MM.1S (cell line): ENCODE data around the gene FAM81A.

Experiments
- DNase-seq: peaks from one replicate; pipeline ENCODE4 v3.0.0-alpha.2; 2015
- H2AFZ ChIP-seq: fragments of 300-600 bp; sonication (generic); 2 replicates; pipeline ENCODE4 v1.6.0; 2016; ENCODE audit warnings: antibody characterized with exemption, low read length
- H3F3A ChIP-seq: fragments of 300-600 bp; sonication (generic); 2 replicates; pipeline ENCODE4 v1.6.1; 2016; ENCODE audit warnings: mild to moderate bottlenecking, antibody characterized with exemption, low read length, moderate library complexity, mixed read lengths; ENCODE audit not compliant: insufficient read depth
- H3K27ac ChIP-seq: fragments of 300-600 bp; sonication (generic); 2 replicates; pipeline ENCODE4 v1.5.1; 2016; ENCODE audit warnings: mild to moderate bottlenecking, low read length
- H3K27me3 ChIP-seq: fragments of 300-600 bp; sonication (generic); replicated peaks from 2 replicates; pipeline ENCODE4 v1.6.0; 2016; ENCODE audit warnings: low read length; ENCODE audit not compliant: insufficient read depth
- H3K36me3 ChIP-seq: fragments of 300-600 bp; sonication (generic); replicated peaks from 2 replicates; pipeline ENCODE4 v1.6.1; 2016; ENCODE audit warnings: mild to moderate bottlenecking, low read length, mixed read lengths; ENCODE audit not compliant: insufficient read depth
- H3K4me1 ChIP-seq: fragments of 300-600 bp; sonication (generic); 2 replicates; pipeline ENCODE4 v1.6.1; 2016; ENCODE audit warnings: low read length, mixed read lengths
- H3K4me2 ChIP-seq: fragments of 300-600 bp; sonication (generic); 2 replicates; pipeline ENCODE4 v1.6.0; 2016; ENCODE audit warnings: low read depth, low read length
- H3K4me3 ChIP-seq: fragments of 300-600 bp; sonication (generic); 2 replicates; pipeline ENCODE4 v1.5.1; 2016; ENCODE audit warnings: low read length, mixed read lengths
- H3K79me2 ChIP-seq: fragments of 300-600 bp; sonication (generic); 2 replicates; pipeline ENCODE4 v1.6.1; 2016; ENCODE audit warnings: mixed run types, low read length, mixed read lengths
- H3K9ac ChIP-seq: fragments of 300-600 bp; sonication (generic); 2 replicates; pipeline ENCODE4 v1.6.1; 2016; ENCODE audit warnings: low read length, mixed read lengths
- H3K9me2 ChIP-seq: fragments of 300-600 bp; sonication (generic); replicated peaks from 2 replicates; pipeline ENCODE4 v1.6.1; 2016; ENCODE audit warnings: mild to moderate bottlenecking, low read length, mixed read lengths; ENCODE audit not compliant: insufficient read depth
- H3K9me3 ChIP-seq: fragments of 300-600 bp; sonication (generic); replicated peaks from 2 replicates; pipeline ENCODE4 v1.6.1; 2016; ENCODE audit warnings: mild to moderate bottlenecking, low read length, mixed read lengths; ENCODE audit not compliant: insufficient read depth
- H4K20me1 ChIP-seq: fragments of 300-600 bp; sonication (generic); 2 replicates; pipeline ENCODE4 v1.6.1; 2016; ENCODE audit warnings: mild to moderate bottlenecking, low read length, moderate library complexity, mixed read lengths; ENCODE audit not compliant: insufficient read depth
- EZH2 ChIP-seq: fragments of 300-600 bp; sonication (generic); optimal IDR thresholded peaks from 2 replicates; pipeline ENCODE3; 2017; ENCODE audit warnings: low read depth, mild to moderate bottlenecking, antibody characterized with exemption, low read length, mixed read lengths
- EZH2phosphoT487 ChIP-seq: fragments of 300-600 bp; sonication (generic); IDR thresholded peaks from 2 replicates; pipeline ENCODE4 v1.6.1; 2018; ENCODE audit warnings: antibody characterized with exemption, low read length
- TF ChIP-seq, protein P1 (sequence below): fragments of 300-600 bp; sonication (generic); IDR thresholded peaks from 2 replicates; pipeline ENCODE4 v1.5.1; 2016; ENCODE audit warnings: antibody characterized with exemption, low read length, mixed read lengths

FAM81A gene

DNA sequence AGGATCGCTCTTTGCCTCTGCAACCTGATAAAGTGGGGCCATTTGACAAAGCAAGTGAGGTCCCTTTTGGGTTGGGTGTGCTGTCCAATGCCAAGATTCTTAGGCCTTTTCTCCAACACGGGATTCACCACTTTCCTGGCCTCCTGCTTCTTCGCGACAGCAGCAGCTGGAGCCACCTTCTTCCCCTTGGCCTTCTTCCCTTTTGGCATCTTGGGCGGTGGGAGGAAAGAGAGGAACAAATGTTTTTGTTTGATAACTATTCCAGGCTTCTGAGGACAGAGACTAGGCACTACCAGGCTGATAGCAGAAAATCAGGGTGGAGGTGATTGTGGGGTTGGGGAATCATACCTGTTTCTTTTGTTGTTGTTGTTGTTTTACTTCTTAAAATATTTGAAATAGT is 30.0 kb upstream of the FAM81A start:
- Histone ChIP-seq H3K9me2 (no peaks in the 10 kb centered on the region), H2AFZ (no peak overlapping the region), H3K4me3 (no peak overlapping the region), H3F3A (no peaks in the 10 kb centered on the region), H3K27ac (no peak overlapping the region), H3K36me3 (no peaks in the 10 kb centered on the region), H3K9ac (no peak overlapping the region), H3K27me3 (no peaks in the 10 kb centered on the region), H4K20me1 (no peaks in the 10 kb centered on the region), H3K79me2 (no peaks in the 10 kb centered on the region), H3K4me2 (no peak overlapping the region), H3K9me3 (no peaks in the 10 kb centered on the region), H3K4me1 (peaks cover 7% of the 10 kb centered on the region)
- no peak for DNase-seq
- no peak for TF ChIP-seq EZH2
- TF ChIP-seq, protein P1, sequence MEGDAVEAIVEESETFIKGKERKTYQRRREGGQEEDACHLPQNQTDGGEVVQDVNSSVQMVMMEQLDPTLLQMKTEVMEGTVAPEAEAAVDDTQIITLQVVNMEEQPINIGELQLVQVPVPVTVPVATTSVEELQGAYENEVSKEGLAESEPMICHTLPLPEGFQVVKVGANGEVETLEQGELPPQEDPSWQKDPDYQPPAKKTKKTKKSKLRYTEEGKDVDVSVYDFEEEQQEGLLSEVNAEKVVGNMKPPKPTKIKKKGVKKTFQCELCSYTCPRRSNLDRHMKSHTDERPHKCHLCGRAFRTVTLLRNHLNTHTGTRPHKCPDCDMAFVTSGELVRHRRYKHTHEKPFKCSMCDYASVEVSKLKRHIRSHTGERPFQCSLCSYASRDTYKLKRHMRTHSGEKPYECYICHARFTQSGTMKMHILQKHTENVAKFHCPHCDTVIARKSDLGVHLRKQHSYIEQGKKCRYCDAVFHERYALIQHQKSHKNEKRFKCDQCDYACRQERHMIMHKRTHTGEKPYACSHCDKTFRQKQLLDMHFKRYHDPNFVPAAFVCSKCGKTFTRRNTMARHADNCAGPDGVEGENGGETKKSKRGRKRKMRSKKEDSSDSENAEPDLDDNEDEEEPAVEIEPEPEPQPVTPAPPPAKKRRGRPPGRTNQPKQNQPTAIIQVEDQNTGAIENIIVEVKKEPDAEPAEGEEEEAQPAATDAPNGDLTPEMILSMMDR, result no peak
- TF ChIP-seq EZH2phosphoT487, result no peak

DNA sequence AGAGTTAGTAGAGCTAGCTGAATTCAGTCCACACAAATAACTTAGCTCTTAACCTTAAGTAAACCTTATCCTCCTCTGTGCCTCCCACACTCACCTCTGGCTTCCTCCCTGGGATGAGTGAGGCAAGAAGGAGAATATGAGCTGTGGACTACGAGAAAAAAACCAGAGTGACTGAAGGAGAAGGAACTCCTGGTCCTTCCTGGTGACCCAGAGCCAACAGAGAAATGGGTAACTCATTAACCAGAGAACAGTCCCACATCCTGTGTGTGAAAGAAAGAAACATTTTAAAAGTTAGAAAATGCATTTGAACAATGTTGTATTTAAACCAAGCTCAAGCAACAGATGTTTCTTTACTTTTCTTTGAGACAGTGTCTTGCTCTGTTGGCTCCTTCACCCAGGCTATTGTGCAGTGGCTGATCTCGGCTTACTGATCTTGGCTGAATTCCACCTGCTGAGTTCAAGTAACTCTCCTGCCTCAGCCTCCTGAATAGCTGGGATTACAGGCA is 27.5 kb upstream of the FAM81A start:
- H3K27me3 ChIP-seq, result no peaks in the 10 kb centered on the region
- no peak for DNase-seq
- H4K20me1 ChIP-seq, result no peaks in the 10 kb centered on the region
- H3K79me2 ChIP-seq, result no peaks in the 10 kb centered on the region
- TF ChIP-seq EZH2 (no peak), EZH2phosphoT487 (no peak)
- TF ChIP-seq, protein P1, result no peak
- H3K4me1 ChIP-seq, result peaks cover 15% of the 10 kb centered on the region
- H3K4me2 ChIP-seq, result no peak overlapping the region
- H2AFZ ChIP-seq, result no peak overlapping the region
- H3K4me3 ChIP-seq, result no peak overlapping the region
- no peak overlapping the region for H3K9ac ChIP-seq
- H3K9me3 ChIP-seq, result no peaks in the 10 kb centered on the region
- H3F3A ChIP-seq, result no peaks in the 10 kb centered on the region
- H3K27ac ChIP-seq, result no peak overlapping the region
- no peaks in the 10 kb centered on the region for H3K36me3 ChIP-seq
- no peaks in the 10 kb centered on the region for H3K9me2 ChIP-seq

DNA sequence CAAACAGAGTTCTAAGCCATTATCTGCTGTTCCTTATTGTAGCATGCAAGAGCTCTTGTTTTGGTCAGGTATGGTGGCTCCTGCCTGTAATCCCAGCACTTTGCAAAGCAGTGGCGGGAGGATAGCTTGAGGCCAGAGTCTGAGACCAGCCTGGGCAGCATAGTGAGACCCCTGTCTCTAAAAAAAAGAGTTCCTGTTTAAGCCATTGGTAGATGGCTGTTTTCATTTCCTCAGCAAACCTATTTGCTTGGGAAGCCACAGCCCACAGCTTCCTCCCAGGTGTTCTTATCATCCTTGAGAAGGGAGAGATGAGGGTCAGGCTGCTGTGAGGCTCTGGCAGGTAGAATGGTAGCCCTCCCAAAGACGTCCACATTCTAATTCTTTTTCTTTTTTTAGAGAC is 24.4 kb upstream of the FAM81A start:
- no peak overlapping the region for H3K27ac ChIP-seq
- no peak overlapping the region for H2AFZ ChIP-seq
- H3K9ac ChIP-seq, result no peak overlapping the region
- H3K79me2 ChIP-seq, result no peaks in the 10 kb centered on the region
- H3K9me2 ChIP-seq, result no peaks in the 10 kb centered on the region
- no peaks in the 10 kb centered on the region for H3F3A ChIP-seq
- H3K4me3 ChIP-seq, result no peak overlapping the region
- DNase-seq, result no peak
- no peak overlapping the region for H3K4me2 ChIP-seq
- no peak for TF ChIP-seq EZH2phosphoT487
- TF ChIP-seq, protein P1, result no peak
- TF ChIP-seq EZH2, result no peak
- no peaks in the 10 kb centered on the region for H3K36me3 ChIP-seq
- peaks cover 10% of the 10 kb centered on the region; the same call in 1 of the 2 replicates for H3K4me1 ChIP-seq
- H3K9me3 ChIP-seq, result no peaks in the 10 kb centered on the region
- no peaks in the 10 kb centered on the region for H3K27me3 ChIP-seq
- H4K20me1 ChIP-seq, result no peaks in the 10 kb centered on the region
